GM12872 (cell line): ENCODE measurements around the gene TMEM59L.

Source experiments
- TF ChIP-seq, protein P1 (sequence below): IDR thresholded peaks from 3 replicates; pipeline ENCODE4 v1.5.1; 2011; ENCODE audit warnings: low read depth, mild to moderate bottlenecking, low read length, moderate library complexity; ENCODE audit not compliant: insufficient read depth

TMEM59L gene

GRCh38 chr19:18617562-18617961 lies 4.9 kb downstream of the TMEM59L start:
- TF ChIP-seq, protein P1, sequence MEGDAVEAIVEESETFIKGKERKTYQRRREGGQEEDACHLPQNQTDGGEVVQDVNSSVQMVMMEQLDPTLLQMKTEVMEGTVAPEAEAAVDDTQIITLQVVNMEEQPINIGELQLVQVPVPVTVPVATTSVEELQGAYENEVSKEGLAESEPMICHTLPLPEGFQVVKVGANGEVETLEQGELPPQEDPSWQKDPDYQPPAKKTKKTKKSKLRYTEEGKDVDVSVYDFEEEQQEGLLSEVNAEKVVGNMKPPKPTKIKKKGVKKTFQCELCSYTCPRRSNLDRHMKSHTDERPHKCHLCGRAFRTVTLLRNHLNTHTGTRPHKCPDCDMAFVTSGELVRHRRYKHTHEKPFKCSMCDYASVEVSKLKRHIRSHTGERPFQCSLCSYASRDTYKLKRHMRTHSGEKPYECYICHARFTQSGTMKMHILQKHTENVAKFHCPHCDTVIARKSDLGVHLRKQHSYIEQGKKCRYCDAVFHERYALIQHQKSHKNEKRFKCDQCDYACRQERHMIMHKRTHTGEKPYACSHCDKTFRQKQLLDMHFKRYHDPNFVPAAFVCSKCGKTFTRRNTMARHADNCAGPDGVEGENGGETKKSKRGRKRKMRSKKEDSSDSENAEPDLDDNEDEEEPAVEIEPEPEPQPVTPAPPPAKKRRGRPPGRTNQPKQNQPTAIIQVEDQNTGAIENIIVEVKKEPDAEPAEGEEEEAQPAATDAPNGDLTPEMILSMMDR: no peak

DNA sequence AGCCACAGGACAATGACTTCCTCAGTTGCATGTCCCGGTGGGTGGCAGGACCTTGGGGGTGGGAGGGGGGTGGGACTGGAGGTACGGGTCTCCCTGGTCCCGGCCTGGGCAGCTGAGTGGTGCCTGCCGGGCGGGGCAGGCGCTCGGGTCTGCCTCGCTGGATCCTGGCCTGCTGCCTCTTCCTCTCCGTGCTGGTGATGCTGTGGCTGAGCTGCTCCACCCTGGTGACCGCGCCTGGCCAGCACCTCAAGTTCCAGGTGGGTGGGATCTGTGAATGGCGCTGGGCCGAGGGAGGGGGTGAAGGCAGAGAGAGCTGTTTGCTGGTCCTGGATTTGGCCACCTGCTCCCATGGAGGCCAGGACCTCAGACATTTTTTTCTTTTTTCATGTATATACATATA lies 5.6 kb downstream of the TMEM59L start:
- TF ChIP-seq, protein P1: no peak

- TF ChIP-seq, protein P1: no peak
Observed at GRCh38 chr19:18620311-18620710, 7.6 kb downstream of the TMEM59L start.

DNA sequence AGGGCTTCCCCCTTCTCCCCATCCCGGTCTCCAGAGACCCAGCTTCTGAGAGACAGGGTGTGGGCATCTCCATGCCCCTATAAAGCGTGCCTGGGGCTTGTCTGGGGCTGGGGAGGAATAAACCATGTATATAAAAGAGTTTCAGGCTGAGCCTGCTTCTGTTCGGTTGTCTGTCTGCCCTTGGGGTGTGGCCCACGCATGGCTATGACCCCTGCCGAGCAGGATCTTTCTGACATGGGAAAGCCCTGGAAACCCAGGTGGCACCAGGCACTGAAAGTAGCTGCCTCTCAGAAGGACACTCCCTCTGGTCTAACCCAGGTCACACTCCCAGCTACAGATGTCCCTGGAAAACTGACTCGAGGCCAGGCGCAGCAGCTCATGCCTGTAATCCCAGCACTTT lies 8.2 kb downstream of the TMEM59L start:
- TF ChIP-seq, protein P1: no peak

DNA sequence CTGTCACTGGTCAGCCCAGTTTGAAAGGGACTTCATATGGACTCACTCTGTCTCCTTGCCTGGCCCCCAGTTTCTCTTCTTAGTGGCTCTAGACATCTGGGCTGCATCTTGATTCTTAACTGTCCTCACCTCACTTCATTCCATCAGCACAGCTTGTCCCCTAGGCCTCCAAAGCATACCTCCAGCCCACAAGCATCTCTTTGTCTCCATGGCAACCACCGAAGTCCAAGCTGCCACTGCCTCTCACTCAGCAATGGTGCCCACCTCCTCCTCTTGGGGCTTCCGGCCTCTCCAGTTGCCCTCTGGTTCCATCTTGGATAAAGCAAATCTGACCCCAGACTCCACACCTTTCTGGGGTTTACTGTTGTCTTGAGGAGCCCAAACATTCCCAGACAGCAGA lies 14.2 kb downstream of the TMEM59L start:
- TF ChIP-seq, protein P1: no peak

DNA sequence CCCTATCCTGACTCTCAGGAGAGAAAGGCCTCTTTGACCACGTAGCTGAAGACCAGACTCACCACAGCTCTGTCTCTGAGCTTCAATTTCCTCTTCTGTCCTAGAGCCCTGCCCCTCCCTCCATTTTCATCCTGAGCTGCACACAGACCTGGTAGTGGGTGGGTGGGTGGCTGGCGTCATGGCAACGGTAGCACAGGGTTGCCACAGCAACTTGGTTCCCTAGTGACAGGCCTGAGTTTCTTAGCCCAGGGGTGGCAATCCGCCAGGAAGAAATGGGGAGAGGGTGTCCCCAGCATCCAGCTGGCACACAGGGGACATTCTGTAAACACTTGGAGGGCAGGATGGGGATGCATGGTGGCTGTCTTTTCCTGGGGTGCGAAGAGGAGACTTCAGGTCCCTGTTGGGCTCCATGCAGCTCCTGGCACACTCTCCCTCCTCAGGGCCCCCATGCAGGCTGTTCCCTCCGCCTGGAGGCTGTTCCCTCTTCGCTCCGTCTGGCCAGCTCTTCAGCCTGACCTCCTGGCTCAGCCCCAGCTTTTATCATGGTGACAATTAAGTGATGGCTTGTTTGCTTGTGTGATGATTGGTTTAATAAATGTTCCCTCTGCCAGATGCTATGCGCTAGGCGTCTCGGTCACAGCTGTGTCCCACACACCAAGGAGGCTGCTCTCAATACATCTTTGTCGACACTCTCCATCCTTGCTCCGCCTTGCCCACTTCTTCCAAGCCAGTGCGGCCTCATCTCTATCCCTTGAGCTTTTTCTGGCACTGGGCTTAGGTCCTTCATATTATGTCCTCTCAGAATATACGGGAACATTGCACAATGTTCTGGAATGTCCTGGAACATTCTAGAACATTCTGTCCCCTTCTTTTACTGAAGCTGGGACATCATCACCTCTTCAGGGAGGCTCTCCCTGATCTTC lies 16.8 kb downstream of the TMEM59L start:
- TF ChIP-seq, protein P1: no peak

DNA sequence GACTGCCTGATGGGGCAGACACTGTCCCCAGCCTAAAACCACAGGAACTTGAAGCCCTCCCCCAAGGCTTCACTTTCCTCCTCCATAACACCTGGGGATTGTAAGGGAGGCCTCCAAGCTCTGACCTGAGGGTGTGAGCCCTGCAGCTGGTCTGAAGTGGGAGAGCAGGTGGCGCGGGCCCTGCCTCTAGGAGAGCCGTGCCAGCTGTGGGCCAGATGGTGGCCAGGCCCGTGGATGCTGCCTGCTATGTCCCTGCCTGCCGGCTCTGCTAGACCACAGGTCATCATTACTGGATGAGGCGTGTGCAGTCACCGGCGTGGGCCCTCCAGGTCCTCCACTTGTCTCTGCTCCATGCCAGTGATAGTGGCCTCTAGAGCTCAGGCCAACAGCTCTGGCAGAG lies 20.7 kb downstream of the TMEM59L start:
- TF ChIP-seq, protein P1: no peak
